Measurements from ENCODE around the gene OR6S1. TPM values are rescaled to one million over a fixed set of nuclear protein-coding genes. Genes with fewer than 3 reads are reported as not detected.

OR6S1 gene
- total RNA-seq, 3 donors from 2014 or later (not counting 1 experiment from before 2014, with no cell fraction given), result not detected

DNA sequence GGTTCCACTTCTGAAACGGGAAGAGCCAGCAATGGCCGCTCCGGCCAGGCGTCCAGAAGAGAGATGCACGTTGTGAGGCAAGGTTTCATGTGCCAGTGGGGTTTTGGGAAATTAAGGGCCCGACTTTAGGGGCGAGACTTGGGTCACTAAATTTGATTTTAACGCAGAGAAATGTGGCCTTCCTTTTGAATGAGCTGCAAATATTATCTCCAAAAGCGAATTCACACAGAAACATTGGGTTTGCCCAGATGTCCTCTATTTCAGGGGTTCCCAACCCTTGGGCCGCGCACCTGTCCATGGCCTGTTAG, 40.6 kb upstream of the OR6S1 start:
- ATAC-seq, result no peak
- 3% methylated on average over 11 of the region's 11 CpGs for WGBS (ENCODE audit: insufficient coverage)

DNA sequence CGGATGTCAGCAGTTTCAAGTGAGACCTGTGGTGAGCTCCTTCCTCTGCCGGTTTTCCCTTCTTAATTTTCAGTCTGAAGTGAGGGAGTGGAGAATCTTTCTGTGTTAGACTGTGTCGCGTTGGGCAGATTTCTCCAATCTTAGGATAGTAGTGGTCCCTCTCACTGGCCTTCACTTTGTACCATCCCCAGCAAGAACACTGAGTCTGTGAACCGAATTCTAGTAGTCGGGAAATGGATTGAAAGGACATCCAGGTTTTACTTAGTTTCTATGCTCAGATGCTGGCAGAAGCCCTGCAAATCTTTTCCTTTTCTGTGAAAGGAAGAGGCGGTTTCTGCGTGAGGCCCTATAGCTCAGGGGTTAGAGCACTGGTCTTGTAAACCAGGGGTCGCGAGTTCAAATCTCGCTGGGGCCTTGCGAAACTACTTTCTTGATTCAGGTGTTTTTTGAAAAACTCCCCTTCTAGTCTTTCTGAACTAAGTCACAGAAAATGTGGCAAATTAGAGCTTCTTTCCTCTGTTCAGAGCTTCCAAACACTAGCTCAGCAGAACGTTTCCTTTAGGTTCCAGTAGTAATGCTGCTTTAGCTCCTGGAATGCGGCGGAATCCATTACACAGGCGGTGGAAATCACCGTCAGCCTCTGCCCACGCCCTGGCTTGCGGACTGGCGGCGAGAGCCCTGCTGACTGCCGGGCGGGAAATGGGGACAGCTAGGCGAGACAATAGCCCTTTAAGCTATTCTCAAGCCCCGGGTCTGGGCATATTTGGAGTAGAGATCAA, 40.0 kb upstream of the OR6S1 start:
- Mint-ChIP-seq H3K27ac (no peak overlapping the region), H3K4me1 (no peaks in the 10 kb centered on the region), H3K9me3 (no peaks in the 10 kb centered on the region), H3K27me3 (ENCODE audit: low read depth in 2 of 2) (no peaks in the 10 kb centered on the region), H3K36me3 (no peaks in the 10 kb centered on the region), H3K4me3 (no peak overlapping the region)
- ATAC-seq (peak; percentile 36 to 54 (median 46)), DNase-seq (peak; percentile 85 to 94)
- Histone ChIP-seq H3K9me3 (ENCODE audit: control insufficient read depth, insufficient read depth, low read length) (no peaks in the 10 kb centered on the region), H3K27me3 (ENCODE audit: control insufficient read depth, insufficient read depth, low read length) (no peaks in the 10 kb centered on the region), H3K4me1 (ENCODE audit: control insufficient read depth, insufficient read depth, low read length) (peaks cover 44% of the 10 kb centered on the region), H3K27ac (ENCODE audit: low read length) (peak overlapping the region; percentile 99), H3K4me3 (ENCODE audit: low read length) (peak overlapping the region; percentile 95), H3K36me3 (ENCODE audit: control insufficient read depth, insufficient read depth, low read length) (no peaks in the 10 kb centered on the region)
- intact Hi-C loops (cut with micrococcal nuclease), result loop anchor here (1.0 to 5.0 kb wide), 7 partner anchors 18 to 374 kb away; partner anchors contain the start of genes APEX1, OSGEP, PARP2 and TEP1
- TF ChIP-seq, protein P1, sequence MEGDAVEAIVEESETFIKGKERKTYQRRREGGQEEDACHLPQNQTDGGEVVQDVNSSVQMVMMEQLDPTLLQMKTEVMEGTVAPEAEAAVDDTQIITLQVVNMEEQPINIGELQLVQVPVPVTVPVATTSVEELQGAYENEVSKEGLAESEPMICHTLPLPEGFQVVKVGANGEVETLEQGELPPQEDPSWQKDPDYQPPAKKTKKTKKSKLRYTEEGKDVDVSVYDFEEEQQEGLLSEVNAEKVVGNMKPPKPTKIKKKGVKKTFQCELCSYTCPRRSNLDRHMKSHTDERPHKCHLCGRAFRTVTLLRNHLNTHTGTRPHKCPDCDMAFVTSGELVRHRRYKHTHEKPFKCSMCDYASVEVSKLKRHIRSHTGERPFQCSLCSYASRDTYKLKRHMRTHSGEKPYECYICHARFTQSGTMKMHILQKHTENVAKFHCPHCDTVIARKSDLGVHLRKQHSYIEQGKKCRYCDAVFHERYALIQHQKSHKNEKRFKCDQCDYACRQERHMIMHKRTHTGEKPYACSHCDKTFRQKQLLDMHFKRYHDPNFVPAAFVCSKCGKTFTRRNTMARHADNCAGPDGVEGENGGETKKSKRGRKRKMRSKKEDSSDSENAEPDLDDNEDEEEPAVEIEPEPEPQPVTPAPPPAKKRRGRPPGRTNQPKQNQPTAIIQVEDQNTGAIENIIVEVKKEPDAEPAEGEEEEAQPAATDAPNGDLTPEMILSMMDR (IDR thresholded peaks at IDR 0.05), result no peak
- under 1% methylated on average over 24 of the region's 25 CpGs for WGBS (ENCODE audit: insufficient coverage)

More for the DNA sequence above, 40.6 kb upstream of the OR6S1 start:
- Mint-ChIP-seq H3K4me1 (no peaks in the 10 kb centered on the region), H3K27me3 (ENCODE audit: low read depth in 2 of 2) (no peaks in the 10 kb centered on the region), H3K9me3 (no peaks in the 10 kb centered on the region), H3K4me3 (no peak overlapping the region), H3K36me3 (no peaks in the 10 kb centered on the region), H3K27ac (no peak overlapping the region)
- H3K4me1 ChIP-seq (ENCODE audit: control insufficient read depth, insufficient read depth, low read length), result peaks cover 44% of the 10 kb centered on the region
- H3K36me3 ChIP-seq (ENCODE audit: control insufficient read depth, insufficient read depth, low read length), result no peaks in the 10 kb centered on the region
- peak overlapping the region; percentile 99 for H3K27ac ChIP-seq (ENCODE audit: low read length)
- TF ChIP-seq, protein P1 (IDR thresholded peaks at IDR 0.05), result no peak
- no peaks in the 10 kb centered on the region for H3K27me3 ChIP-seq (ENCODE audit: control insufficient read depth, insufficient read depth, low read length)
- peak overlapping the region; percentile 95 for H3K4me3 ChIP-seq (ENCODE audit: low read length)
- intact Hi-C loops (cut with micrococcal nuclease), result loop anchor here (2.0 to 5.0 kb wide), 4 partner anchors 227 to 375 kb away; partner anchors contain the start of genes APEX1, OSGEP, PARP2 and TEP1
- no peaks in the 10 kb centered on the region for H3K9me3 ChIP-seq (ENCODE audit: control insufficient read depth, insufficient read depth, low read length)
- DNase-seq, result no peak

DNA sequence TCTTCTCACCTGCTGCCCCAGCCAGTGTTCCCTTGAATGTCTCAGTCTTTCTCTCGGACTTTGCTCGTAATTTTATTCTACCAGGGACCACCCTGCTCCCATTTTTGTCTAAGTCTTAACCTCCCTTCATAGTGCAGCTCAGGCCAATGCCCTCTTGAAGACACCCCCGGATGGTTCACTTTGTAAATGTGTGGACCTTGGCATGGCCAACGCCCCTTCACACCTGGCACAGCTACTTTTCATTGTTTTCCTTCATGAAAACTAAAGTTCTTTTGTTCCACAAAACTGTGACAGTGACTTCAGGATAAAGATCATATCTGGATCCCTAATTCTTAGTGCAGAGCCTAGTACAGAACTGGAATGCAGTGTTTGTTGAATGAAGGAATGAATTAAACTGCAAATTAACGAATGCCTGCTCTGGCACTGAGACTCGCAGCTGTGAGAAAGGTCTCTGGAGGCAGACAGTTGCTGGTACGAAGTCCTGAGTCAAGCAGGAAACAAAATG, 39.4 kb upstream of the OR6S1 start:
- Mint-ChIP-seq H3K9me3 (no peaks in the 10 kb centered on the region), H3K27ac (no peak overlapping the region), H3K36me3 (no peaks in the 10 kb centered on the region), H3K27me3 (ENCODE audit: low read depth in 2 of 2) (no peaks in the 10 kb centered on the region), H3K4me1 (no peaks in the 10 kb centered on the region), H3K4me3 (no peak overlapping the region)
- Histone ChIP-seq H3K36me3 (ENCODE audit: control insufficient read depth, insufficient read depth, low read length) (no peaks in the 10 kb centered on the region), H3K4me3 (ENCODE audit: low read length) (peak overlapping the region; percentile 95), H3K27ac (ENCODE audit: low read length) (peak overlapping the region; percentile 99), H3K9me3 (ENCODE audit: control insufficient read depth, insufficient read depth, low read length) (no peaks in the 10 kb centered on the region), H3K4me1 (ENCODE audit: control insufficient read depth, insufficient read depth, low read length) (peaks cover 44% of the 10 kb centered on the region), H3K27me3 (ENCODE audit: control insufficient read depth, insufficient read depth, low read length) (no peaks in the 10 kb centered on the region)
- intact Hi-C loops (cut with micrococcal nuclease), result loop anchor here (1.0 to 5.0 kb wide), 5 partner anchors 18 to 374 kb away; partner anchors contain the start of genes TEP1 and TTC5
- TF ChIP-seq, protein P1 (IDR thresholded peaks at IDR 0.05), result no peak
- 19% methylated on average over 7 of the region's 7 CpGs for WGBS (ENCODE audit: insufficient coverage)
- ATAC-seq (peak in 2 of 3 donors; percentile 15 to 44), DNase-seq (no peak)

All from natural killer cell (primary cell).